Large intestine (tissue), 1 donor: ENCODE measurements around the gene FANCI. TPM values are rescaled to one million over a fixed set of nuclear protein-coding genes. Genes with fewer than 3 reads are reported as not detected.

Experiments
- polyA plus RNA-seq: library from polyadenylated mRNA; unstranded; fragments of 120-200 nt; gene quantifications from one replicate; pipeline ENCODE4 v1.2.1, GENCODE V29; 2013

FANCI gene
- polyA plus RNA-seq, 1 donor: 20.3 TPM

Other genes starting within 250 kb of the FANCI start
- 58.1 TPM for gene ABHD2, start 155.5 kb upstream of the FANCI start, polyA plus RNA-seq
- 2.8 TPM for gene RLBP1, start 22.4 kb upstream of the FANCI start, polyA plus RNA-seq
- 46.0 TPM for gene POLG, start 90.8 kb downstream of the FANCI start, polyA plus RNA-seq